Suppressor macrophage treated with lipopolysaccharide for 1 hour (primary cell): ENCODE data around the gene WDR83.
"Not testable (repeated sequence)": the region's sequence is repeated elsewhere in the genome, so short reads cannot be mapped to it uniquely, and the experiment has no call there.

Source experiments
- DNase-seq, 3 donors: peaks; one replicate each; pipeline ENCODE4 v3.0.0-alpha.2; 2020 to 2022

WDR83 gene

GRCh38 chr19:12656899-12657571 lies 9.6 kb upstream of the WDR83 start:
- DNase-seq: peak in 2 of 3 donors; percentile 28 to 42

GRCh38 chr19:12657966-12658365 lies 8.6 kb upstream of the WDR83 start:
- no peak for DNase-seq

- no peak for DNase-seq
Observed at GRCh38 chr19:12660980-12661379, 5.6 kb upstream of the WDR83 start.

GRCh38 chr19:12664406-12665280 lies 2.0 kb upstream of the WDR83 start:
- no peak for DNase-seq

- DNase-seq: peak; percentile 93 to 95 (median 94)
Observed at GRCh38 chr19:12665281-12665573, 1.4 kb upstream of the WDR83 start.

GRCh38 chr19:12665671-12666264 lies 839 bp upstream of the WDR83 start:
- peak; percentile 51 to 53 (median 52) for DNase-seq

- DNase-seq: peak in 1 of 3 donors; percentile 10
Observed at GRCh38 chr19:12667731-12668302, 1.2 kb downstream of the WDR83 start.

GRCh38 chr19:12668346-12668745 lies 1.7 kb downstream of the WDR83 start:
- DNase-seq: no peak

- peak; percentile 80 to 90 (median 82) for DNase-seq
Observed at GRCh38 chr19:12668932-12669269, 2.3 kb downstream of the WDR83 start.

GRCh38 chr19:12669270-12670158 lies 2.9 kb downstream of the WDR83 start:
- peak; percentile 89 to 90 (median 89) for DNase-seq

GRCh38 chr19:12670159-12670928 lies 3.7 kb downstream of the WDR83 start:
- DNase-seq: no peak

GRCh38 chr19:12672744-12673143 lies 6.1 kb downstream of the WDR83 start:
- DNase-seq: no peak

GRCh38 chr19:12675399-12675798 lies 8.8 kb downstream of the WDR83 start:
- no peak for DNase-seq

GRCh38 chr19:12675940-12676339 lies 9.3 kb downstream of the WDR83 start:
- no peak for DNase-seq

- DNase-seq: peak; percentile 77 to 92 (median 85)
Observed at GRCh38 chr19:12676384-12676792, 9.8 kb downstream of the WDR83 start.

- DNase-seq: no peak
Observed at GRCh38 chr19:12676928-12677327, 10.3 kb downstream of the WDR83 start.

GRCh38 chr19:12678039-12678438 lies 11.4 kb downstream of the WDR83 start:
- DNase-seq: not testable (repeated sequence)

- no peak for DNase-seq
Observed at GRCh38 chr19:12680034-12680433, 13.4 kb downstream of the WDR83 start.

- DNase-seq: peak; percentile 95 to 98 (median 98)
Observed at GRCh38 chr19:12681074-12681987, 14.7 kb downstream of the WDR83 start, which contains the start of gene DHPS. Gene DHPS (minus strand): TSS chr19:12681880. CDS start chr19:12681766, 114 bp downstream.

GRCh38 chr19:12685831-12686230 lies 19.2 kb downstream of the WDR83 start:
- DNase-seq: no peak
